GM19351 (cell line): ENCODE results near the gene XPC.

Experiments used
- ATAC-seq: cut with Tn5 transposase; IDR thresholded peaks from one replicate; pipeline ENCODE4 v1.9.1; 2021; ENCODE audit warnings: mild to moderate bottlenecking, moderate library complexity; ENCODE audit not compliant: unreplicated experiment

XPC gene

GRCh38 chr3:14208977-14209394 lies 30.6 kb upstream of the XPC start:
- ATAC-seq: no peak

GRCh38 chr3:14208168-14208567 lies 29.8 kb upstream of the XPC start:
- no peak for ATAC-seq

GRCh38 chr3:14206548-14207177 lies 28.3 kb upstream of the XPC start:
- ATAC-seq: no peak

DNA sequence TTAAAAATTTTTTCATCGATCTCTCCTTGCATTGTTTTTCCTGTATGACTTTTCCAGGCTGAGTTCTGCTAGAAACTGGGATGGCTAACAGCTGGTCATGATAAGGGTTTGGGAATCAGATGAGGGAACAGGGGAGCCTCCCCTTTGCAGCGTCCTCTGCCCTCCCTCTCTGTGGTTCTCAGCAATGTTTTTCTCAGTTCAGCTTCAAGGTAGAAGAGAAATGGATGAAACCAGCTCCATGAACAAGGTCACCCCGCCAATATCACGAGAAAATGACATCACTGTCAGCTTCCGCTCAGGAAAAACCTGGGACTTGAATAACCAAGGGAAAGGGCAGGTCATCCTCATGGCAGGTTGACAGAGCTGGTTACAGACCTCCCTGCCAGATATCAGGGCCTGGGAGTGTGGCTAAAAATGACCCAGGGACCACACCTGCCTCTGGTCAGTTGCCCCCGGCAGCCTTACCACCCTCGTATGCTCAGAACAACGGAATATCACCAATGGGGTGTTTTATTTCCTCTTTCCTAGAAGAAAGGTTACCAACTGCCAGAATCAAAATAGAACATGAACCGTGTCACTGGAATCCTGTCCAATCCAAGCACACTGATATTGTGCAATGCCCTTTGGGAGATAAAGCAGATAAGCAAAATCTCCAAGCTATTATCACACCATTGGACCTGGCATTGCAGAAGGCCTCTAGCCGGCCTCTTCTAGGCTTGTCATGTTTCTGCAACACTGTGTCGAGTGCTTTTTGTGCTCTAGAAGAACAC lies 26.3 kb upstream of the XPC start:
- no peak for ATAC-seq

DNA sequence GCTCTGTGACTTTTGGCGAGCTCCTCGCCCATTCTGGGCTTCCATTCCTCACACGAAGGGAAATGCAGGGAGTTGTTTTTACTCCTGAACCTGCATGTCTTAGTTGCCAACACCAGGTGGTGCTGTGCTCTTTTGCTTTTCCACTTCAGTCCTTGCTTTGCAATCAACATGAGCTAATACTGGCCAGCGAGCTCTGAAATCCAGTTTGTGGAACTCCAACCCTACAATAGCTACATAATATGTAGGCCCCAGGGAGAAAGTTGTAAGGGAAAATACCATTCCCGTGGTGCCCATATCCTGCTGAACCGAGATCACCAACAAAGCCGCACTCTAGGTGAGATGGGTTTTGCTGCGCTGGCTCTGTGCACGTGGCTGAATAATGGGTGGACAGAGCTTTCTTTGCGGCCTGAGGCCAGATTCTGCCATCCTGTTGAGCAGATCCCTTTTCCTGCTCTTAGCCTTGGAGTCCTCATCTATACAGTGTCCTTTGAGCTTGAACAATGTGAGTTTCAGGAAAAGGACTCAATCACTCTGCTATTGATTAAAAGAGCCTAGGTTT lies 25.2 kb upstream of the XPC start:
- peak; percentile 57 for ATAC-seq

- no peak for ATAC-seq
Measured at GRCh38 chr3:14202874-14203520, 24.6 kb upstream of the XPC start.

- ATAC-seq: no peak
Measured at GRCh38 chr3:14201940-14202684, 23.7 kb upstream of the XPC start.

DNA sequence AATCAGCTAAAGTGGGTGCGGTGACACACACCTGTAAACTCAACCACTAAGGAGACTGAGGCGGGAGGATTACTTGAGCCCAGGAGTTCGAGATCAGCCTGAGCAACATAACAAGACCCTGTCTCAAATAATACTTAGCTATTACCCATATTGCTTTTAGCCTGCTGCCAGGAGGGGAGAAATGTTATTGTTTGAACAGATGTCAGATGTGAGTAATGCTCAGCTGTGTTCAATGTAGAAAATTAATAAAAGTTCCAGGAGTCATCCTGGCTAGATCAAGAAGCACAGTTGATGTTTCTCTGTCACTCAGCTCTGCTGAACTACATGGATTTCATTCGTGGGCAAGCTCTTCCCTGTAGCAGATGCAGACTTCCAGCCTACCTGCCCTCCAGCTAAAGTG lies 22.4 kb upstream of the XPC start:
- ATAC-seq: no peak

GRCh38 chr3:14200276-14200675 lies 21.9 kb upstream of the XPC start:
- no peak for ATAC-seq

DNA sequence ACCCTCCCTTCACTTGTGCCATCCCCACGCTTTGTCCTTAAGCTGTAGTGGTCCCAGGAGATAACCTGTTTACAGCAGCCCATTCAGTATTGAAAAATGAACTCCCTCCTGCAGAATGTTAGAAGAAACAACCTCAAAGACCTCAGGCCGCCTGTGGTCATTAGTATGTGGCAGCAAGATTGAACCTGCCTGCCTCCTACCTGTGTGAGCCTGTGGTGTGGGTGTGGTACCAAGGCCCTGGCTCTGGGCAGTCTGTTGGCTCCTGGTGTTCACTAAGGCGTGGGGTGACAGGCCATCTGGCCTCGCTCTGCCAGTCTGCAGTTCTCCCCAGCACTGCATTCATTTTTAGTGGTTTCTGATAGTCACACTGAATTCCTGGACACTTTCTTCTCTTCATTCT lies 21.2 kb upstream of the XPC start:
- no peak for ATAC-seq

DNA sequence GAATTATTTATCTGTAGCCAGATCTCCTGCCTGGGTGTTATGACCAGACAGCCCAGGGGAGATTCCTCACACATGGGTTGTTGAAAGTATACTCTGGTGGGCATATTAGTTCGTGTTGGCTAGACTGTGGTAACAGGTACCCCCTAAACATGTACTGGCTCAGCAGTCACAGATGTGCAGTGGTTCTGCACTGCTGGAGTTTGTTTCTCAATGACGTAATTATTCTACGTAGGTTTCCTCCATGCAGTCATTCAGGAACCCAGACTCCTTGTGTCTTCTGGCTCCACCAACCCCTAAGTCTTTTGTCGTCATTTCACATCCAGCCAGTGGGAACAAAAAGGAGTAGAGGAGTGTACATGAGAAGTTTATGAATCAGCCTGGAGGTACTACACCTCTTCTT lies 16.5 kb upstream of the XPC start:
- no peak for ATAC-seq

DNA sequence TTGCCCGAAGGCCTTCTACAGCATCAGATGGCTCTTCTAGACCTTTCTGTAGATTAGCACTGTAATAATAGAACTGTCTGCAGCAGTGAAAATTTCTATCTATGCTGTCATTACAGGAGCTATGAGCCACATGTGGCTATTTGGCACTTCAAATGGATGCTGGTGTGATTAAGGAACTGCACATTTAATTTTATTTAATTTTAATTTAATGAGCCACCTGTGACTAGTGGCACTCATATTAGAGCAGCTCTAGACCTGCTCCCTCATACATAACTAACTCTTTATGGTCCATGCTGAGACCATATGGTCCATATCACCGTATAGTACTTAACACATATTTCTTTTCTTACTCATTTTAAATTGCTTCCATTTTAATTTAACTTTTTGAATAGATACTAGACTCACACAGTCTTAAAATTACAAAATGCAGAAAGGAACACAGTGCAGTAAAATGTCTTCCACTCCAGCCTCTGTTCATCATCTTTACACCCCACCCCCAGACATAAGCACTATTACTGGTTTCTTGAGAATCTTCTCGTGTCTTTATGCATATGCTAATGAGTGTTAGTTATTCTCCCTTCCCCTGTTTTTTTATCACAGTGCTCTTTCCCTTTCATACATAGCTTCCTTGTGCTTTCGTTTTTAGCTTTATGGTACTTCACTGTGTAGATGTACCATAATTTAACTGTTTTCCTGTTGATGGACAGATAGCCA lies 9.8 kb upstream of the XPC start:
- no peak for ATAC-seq

- ATAC-seq: no peak
Measured at GRCh38 chr3:14186854-14187458, 8.6 kb upstream of the XPC start.

DNA sequence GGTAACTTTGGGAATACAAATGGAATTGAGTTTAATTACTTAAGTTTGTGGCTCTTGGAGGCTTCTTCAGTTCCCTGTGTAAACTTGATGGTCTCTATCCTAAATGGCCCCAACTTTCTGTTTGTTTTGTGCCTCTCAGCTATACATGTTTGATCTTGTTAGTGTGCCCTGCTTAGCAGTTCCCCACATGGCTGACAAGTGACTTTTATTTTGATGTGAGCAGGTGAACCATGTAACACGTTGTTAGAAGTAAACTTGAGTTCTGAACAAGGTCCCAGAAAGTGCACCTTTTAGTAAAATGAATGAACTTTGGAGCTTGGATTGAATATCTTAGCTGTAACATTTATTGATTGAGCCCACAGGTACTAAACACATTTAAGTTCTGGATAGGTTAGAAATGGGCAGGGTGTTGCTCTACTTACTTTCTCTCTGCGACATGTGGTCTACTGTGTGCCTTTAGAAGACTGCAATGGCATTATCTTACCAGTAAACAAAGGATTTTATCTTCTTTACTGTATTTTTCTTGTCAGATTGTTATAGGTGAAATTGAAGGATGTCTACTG lies 4.7 kb upstream of the XPC start:
- ATAC-seq: no peak

- no peak for ATAC-seq
Measured at GRCh38 chr3:14181253-14181652, 2.9 kb upstream of the XPC start.

- no peak for ATAC-seq
Measured at GRCh38 chr3:14179795-14180194, 1.4 kb upstream of the XPC start.

DNA sequence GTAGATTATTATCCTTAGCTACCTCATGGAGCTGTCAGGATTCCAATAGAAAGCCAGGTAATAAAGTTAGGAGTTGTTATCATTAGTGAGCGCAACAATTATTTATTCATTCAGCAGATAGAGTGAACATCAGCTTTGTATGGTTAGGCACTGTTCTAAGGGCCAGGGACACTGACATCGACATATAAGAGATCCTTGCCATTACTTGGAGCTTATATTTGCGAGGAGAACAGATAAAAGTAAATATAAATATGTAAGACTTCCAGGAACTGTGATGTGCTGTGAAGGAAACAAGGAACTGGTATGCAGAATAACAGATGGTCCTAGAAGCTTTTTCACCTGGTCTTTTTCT lies 689 bp upstream of the XPC start:
- ATAC-seq: no peak

GRCh38 chr3:14177580-14178246 lies 688 bp downstream of the XPC start:
- ATAC-seq: no peak

DNA sequence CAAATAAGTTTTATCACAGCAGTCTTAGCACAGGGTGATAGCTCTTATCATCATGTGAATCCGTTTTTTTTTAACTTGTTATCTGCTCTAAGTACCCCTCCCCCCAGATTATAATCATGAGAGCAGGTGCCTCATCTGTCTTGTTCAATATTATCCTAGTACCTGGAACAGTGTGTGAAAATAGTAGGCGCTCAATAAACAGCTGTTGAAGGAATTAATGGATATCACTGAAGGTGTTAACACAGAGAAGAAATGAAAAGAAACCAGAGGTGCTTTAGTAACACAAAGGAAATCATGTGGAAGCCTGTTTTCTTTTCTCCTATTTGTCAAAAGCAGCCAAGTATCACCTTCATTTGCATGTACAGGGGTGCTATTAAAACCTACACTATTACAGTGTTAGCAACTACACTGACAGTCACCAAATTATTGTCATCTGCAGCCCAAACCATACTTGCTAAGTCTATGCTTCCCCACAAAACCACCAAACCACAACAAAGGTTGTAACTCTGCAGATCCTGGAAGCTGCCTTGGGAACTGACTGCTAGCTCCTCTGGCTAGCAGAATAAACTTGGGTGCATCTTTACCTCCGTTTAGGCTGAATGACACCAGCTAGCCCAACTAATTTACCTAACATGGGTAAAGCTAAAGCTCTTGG lies 2.9 kb downstream of the XPC start:
- peak; percentile 24 for ATAC-seq
